ENCODE measurements around the gene DCK.

The DCK gene

GRCh38 chr4:71062436-71062835 is 69.0 kb downstream of the DCK start:
- no peak for TF ChIP-seq CTCF (IDR thresholded peaks at IDR 0.05; ENCODE audit: borderline replicate concordance, insufficient read depth, low read depth, low read length)
- no peak overlapping the region for H3K4me3 ChIP-seq (ENCODE audit: low read depth, low read length)

- no peak overlapping the region for H3K4me3 ChIP-seq (ENCODE audit: low read depth, low read length)
- no peak for TF ChIP-seq CTCF (IDR thresholded peaks at IDR 0.05; ENCODE audit: borderline replicate concordance, insufficient read depth, low read depth, low read length)
Observed at GRCh38 chr4:71063711-71064110, 70.3 kb downstream of the DCK start.

- H3K4me3 ChIP-seq (ENCODE audit: low read depth, low read length) = no peak overlapping the region
- TF ChIP-seq CTCF (IDR thresholded peaks at IDR 0.05; ENCODE audit: borderline replicate concordance, insufficient read depth, low read depth, low read length) = no peak
Observed at GRCh38 chr4:71064521-71064920, 71.1 kb downstream of the DCK start.

- no peak for TF ChIP-seq CTCF (IDR thresholded peaks at IDR 0.05; ENCODE audit: borderline replicate concordance, insufficient read depth, low read depth, low read length)
- H3K4me3 ChIP-seq (ENCODE audit: low read depth, low read length) = no peak overlapping the region
Observed at GRCh38 chr4:71065991-71066510, 72.6 kb downstream of the DCK start.

GRCh38 chr4:71066737-71067716 is 73.6 kb downstream of the DCK start:
- TF ChIP-seq CTCF (IDR thresholded peaks at IDR 0.05; ENCODE audit: borderline replicate concordance, insufficient read depth, low read depth, low read length) = no peak
- H3K4me3 ChIP-seq (ENCODE audit: low read depth, low read length) = no peak overlapping the region

- TF ChIP-seq CTCF (IDR thresholded peaks at IDR 0.05; ENCODE audit: borderline replicate concordance, insufficient read depth, low read depth, low read length) = no peak
- no peak overlapping the region for H3K4me3 ChIP-seq (ENCODE audit: low read depth, low read length)
Observed at GRCh38 chr4:71069063-71069462, 75.6 kb downstream of the DCK start.

GRCh38 chr4:71070015-71070414 is 76.6 kb downstream of the DCK start:
- no peak overlapping the region for H3K4me3 ChIP-seq (ENCODE audit: low read depth, low read length)
- no peak for TF ChIP-seq CTCF (IDR thresholded peaks at IDR 0.05; ENCODE audit: borderline replicate concordance, insufficient read depth, low read depth, low read length)

Measured in GM12875 (cell line).